Nasal cavity respiratory epithelium epithelial cell of viscerocranial mucosa (primary cell): ENCODE data around the gene LCA5L. TPM values are rescaled to one million over a fixed set of nuclear protein-coding genes. Genes with fewer than 3 reads are reported as not detected.

ENCODE experiments used
- total RNA-seq: library from RNA; depleted of rRNA; stranded (reverse); fragments of >200 nt; gene quantifications from 2 replicates; pipeline ENCODE4 v1.2.3, GENCODE V29; 2014

The LCA5L gene
- total RNA-seq = 1.4 and 2.4 TPM in 2 replicates

GRCh38 chr21:39445321-39446269 is at the start of gene LCA5L:
TSS of gene LCA5L (minus strand) at chr21:39445778. CDS start at chr21:39428493, 17,285 bp downstream.

DNA sequence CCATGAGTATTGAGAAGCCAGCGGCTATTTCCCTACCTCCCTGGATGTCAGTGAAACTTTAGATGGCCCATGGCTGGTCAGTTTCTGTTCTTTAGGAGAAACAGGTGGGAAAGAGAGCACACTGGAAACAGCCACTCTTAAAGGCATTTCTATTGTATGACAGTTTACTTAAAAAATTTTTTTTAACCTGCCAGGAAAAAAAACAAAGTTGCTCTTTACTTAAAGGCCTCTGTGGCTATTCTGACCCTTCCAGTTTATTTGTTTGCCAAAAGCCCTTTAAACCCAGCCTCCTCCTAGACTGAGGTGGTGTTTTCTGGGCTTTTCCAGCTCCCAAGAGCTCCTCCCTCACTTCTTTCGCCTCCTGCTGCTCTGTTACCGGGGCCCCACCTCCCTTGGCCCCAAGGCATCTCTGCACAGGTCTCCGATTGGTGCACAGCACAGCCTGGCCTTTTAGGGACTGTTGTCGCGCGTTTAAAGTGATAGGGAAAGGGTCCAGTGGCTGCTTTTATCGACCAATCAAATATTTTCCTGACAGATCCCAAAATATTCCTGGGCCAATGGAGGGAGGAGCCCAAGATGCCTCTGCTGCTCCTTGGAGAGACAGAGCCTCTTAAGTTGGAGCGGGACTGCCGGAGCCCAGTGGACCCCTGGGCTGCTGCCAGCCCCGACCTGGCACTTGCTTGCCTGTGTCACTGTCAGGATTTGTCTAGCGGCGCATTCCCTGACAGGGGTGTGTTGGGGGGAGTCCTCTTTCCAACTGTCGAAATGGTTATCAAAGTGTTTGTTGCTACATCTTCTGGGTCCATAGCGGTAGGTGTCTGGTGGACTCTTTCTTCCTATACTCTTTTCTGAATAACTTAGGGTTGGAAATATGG is 6.0 kb upstream of the LCA5L start, which contains the start of gene SH3BGR:
SH3BGR (plus strand) TSS at position 639 of the 875 bp plus-strand sequence; CDS start at position 766, 127 bp downstream.

Other genes with a start within 250 kb of the LCA5L start
- 67.7 and 91.2 TPM in 2 replicates for gene BRWD1, start 132.1 kb downstream of the LCA5L start, total RNA-seq
- gene HMGN1, start 96.7 kb downstream of the LCA5L start, total RNA-seq = 243 and 328 TPM in 2 replicates
- gene SH3BGR, start 6.2 kb upstream of the LCA5L start, total RNA-seq = 4.6 and 8.2 TPM in 2 replicates
- under 0.01 and 0.36 TPM in 2 replicates for gene B3GALT5, start 167.2 kb upstream of the LCA5L start, total RNA-seq